K562 (cell line): ENCODE measurements around the gene SUPT3H. TPM values are rescaled to one million over a fixed set of nuclear protein-coding genes. Genes with fewer than 3 reads are reported as not detected.

Source experiments
- ATF3 ChIP-seq, 2 experiments: fragments of 450-650 bp in 1 of 2; sonication (generic) in 1 of 2; formaldehyde crosslinking in 1 of 2; IDR thresholded peaks in 1 of 2; conservative IDR thresholded peaks in 1 of 2; 2 replicates each; pipeline versions ENCODE4 v1.6.1 to v1.8.1; 2016 to 2023; ENCODE audit warnings: mild to moderate bottlenecking in 2 of 2, moderate library complexity in 2 of 2, inconsistent platforms in 1 of 2, missing genetic modification reagents in 1 of 2
- ATF6 ChIP-seq: sonication (generic); formaldehyde crosslinking; IDR thresholded peaks from 2 replicates; pipeline ENCODE4 v1.4.0; 2020; ENCODE audit warnings: mild to moderate bottlenecking, missing genetic modification reagents
- CHAMP1 ChIP-seq: fragments of 450-650 bp; IDR thresholded peaks from 2 replicates; pipeline ENCODE4 v1.6.1; 2016; ENCODE audit warnings: mild to moderate bottlenecking
- CHCHD3 ChIP-seq: fragments of 250-450 bp; sonication (Bioruptor Pico); IDR thresholded peaks from 2 replicates; pipeline ENCODE4 v2.1.2; 2022; ENCODE audit warnings: mild to moderate bottlenecking
- DPF2 ChIP-seq: fragments of 450-650 bp; IDR thresholded peaks from 2 replicates; pipeline ENCODE4 v1.6.1; 2016
- HBP1 ChIP-seq: fragments of 450-650 bp; formaldehyde crosslinking; IDR thresholded peaks from 2 replicates; pipeline ENCODE4 v1.4.0; 2022; ENCODE audit warnings: missing genetic modification characterization
- MAX ChIP-seq: sonication (generic); formaldehyde crosslinking; IDR thresholded peaks from 2 replicates; pipeline ENCODE4 v1.9.0; 2022; ENCODE audit warnings: mild to moderate bottlenecking, missing genetic modification reagents
- MBD2 ChIP-seq: sonication (generic); IDR thresholded peaks from 2 replicates; pipeline ENCODE4 v1.6.1; 2016; ENCODE audit warnings: low read depth, borderline replicate concordance
- MEIS2 ChIP-seq: fragments of 450-650 bp; IDR thresholded peaks from 2 replicates; pipeline ENCODE4 v1.6.1; 2014; ENCODE audit warnings: mild to moderate bottlenecking; ENCODE audit not compliant: partially characterized antibody
- MNT ChIP-seq, 2 experiments: fragments of 450-650 bp; conservative IDR thresholded peaks; 2 replicates each; pipeline ENCODE4 v1.6.1; 2017; ENCODE audit warnings: mild to moderate bottlenecking in 2 of 2, moderate library complexity in 2 of 2
- NBN ChIP-seq: fragments of 450-650 bp; IDR thresholded peaks from 2 replicates; pipeline ENCODE4 v1.6.1; 2016; ENCODE audit warnings: low read depth, mild to moderate bottlenecking
- NFE2L1 ChIP-seq: fragments of 450-650 bp; IDR thresholded peaks from 2 replicates; pipeline ENCODE4 v1.6.1; 2016; ENCODE audit warnings: missing genetic modification characterization, low read depth, mild to moderate bottlenecking, missing compliant biosample characterization, moderate library complexity, borderline replicate concordance
- POLR3G ChIP-seq: IDR thresholded peaks from 2 replicates; pipeline ENCODE4 v1.6.1; 2011; ENCODE audit not compliant: insufficient read length, insufficient replicate concordance; ENCODE audit errors: extremely low read depth
- RHOXF2B ChIP-seq: fragments of 250-450 bp; sonication (Bioruptor Pico); conservative IDR thresholded peaks from 2 replicates; pipeline ENCODE4 v1.5.1; 2021
- SRSF7 ChIP-seq: fragments of 200-400 bp; formaldehyde crosslinking; optimal IDR thresholded peaks from 2 replicates; pipeline ENCODE3; 2017; ENCODE audit warnings: mild to moderate bottlenecking, low read depth, low read length
- USF2 ChIP-seq: sonication (generic); formaldehyde crosslinking; IDR thresholded peaks from 2 replicates; pipeline ENCODE4 v1.5.0; 2020; ENCODE audit warnings: missing genetic modification reagents
- ZKSCAN8 ChIP-seq: fragments of 200-800 bp; sonication (Bioruptor generic); IDR thresholded peaks from 2 replicates; pipeline ENCODE4 v1.6.1; 2016; ENCODE audit warnings: missing genetic modification characterization, missing compliant biosample characterization
- ZNF24 ChIP-seq: fragments of 450-650 bp; IDR thresholded peaks from 2 replicates; pipeline ENCODE4 v1.6.1; 2016
- polyA plus RNA-seq, 8 experiments: library from polyadenylated mRNA; depleted of rRNA in 4 of 8; stranded (reverse) in 5 of 8; unstranded in 3 of 8; fragments of >200 nt; fragmentation: Nextera tagmentation in 2 of 8; fragmentation: Illumina TruSeq in 1 of 8; extraction: Ambion mirVana in 2 of 8; extraction: Trizol in 1 of 8; gene quantifications; 2 replicates each; pipeline versions ENCODE4 v1.2.1 to v1.2.3, GENCODE V29; 2011 to 2014; ENCODE audit warnings: inconsistent platforms in 1 of 8, missing spikeins in 1 of 8
- total RNA-seq, 7 experiments: library from RNA; depleted of rRNA in 6 of 7; stranded (reverse); fragments of >200 nt in 6 of 7; fragmentation: Illumina TruSeq in 2 of 7; extraction: Trizol in 2 of 7; gene quantifications; 2 replicates each; pipeline versions ENCODE4 v1.2.1 to v1.2.3, GENCODE V29; 2011 to 2021; ENCODE audit warnings: low replicate concordance in 1 of 7

Gene SUPT3H
- total and polyA plus RNA-seq, 9 of the 15 experiments (the other 6 are each of a cell fraction or from before 2014, with no cell fraction given) = 7.2 to 16.3 (median 11.9) TPM

GRCh38 chr6:44920952-44921491 is 456.7 kb downstream of the SUPT3H start (continued):
- TF ChIP-seq CHAMP1 (0 out of 2 replicates have a peak, but pooled peaks have one; percentile 50), HBP1 (CRISPR knock-in tag) (no peak), CHCHD3 (CRISPR knock-in tag) (no peak), ZNF24 (no peak), USF2 (CRISPR knock-in tag) (0 out of 2 replicates have a peak, but pooled peaks have one; percentile 33), ATF6 (CRISPR knock-in tag) (no peak), ATF3 (IDR thresholded peaks at IDR 0.05) (no peak), ATF3 (CRISPR knock-in tag; conservative IDR thresholded peaks at IDR 0.05) (no peak), MAX (CRISPR knock-in tag) (no peak), SRSF7 (no peak), MBD2 (no peak), DPF2 (peak; percentile 52; the same call in 1 of the 2 replicates), POLR3G (no peak), NFE2L1 (tag) (no peak), MEIS2 (no peak), NBN (no peak), ZKSCAN8 (CRISPR knock-in tag) (no peak), MNT (conservative IDR thresholded peaks at IDR 0.05) (peak in 1 of 2 experiments; percentile 51; a peak in 2 of 4 replicates), RHOXF2B (no peak)
